Loucy (cell line): ENCODE data around the gene LRP2BP.
"Not testable (repeated sequence)": the region's sequence is repeated elsewhere in the genome, so short reads cannot be mapped to it uniquely, and the experiment has no call there.

Experiments
- H2AFZ ChIP-seq: fragments of 200-600 bp; sonication (generic); 2 replicates; pipeline ENCODE4 v1.6.0; 2016; ENCODE audit warnings: antibody characterized with exemption, mild to moderate bottlenecking, low read length, moderate library complexity
- H3F3A ChIP-seq: fragments of 200-600 bp; 2 replicates; pipeline ENCODE4 v1.6.0; 2016; ENCODE audit warnings: antibody characterized with exemption, low read depth, mild to moderate bottlenecking
- H3K27me3 ChIP-seq: fragments of 200-600 bp; sonication (generic); 2 replicates; pipeline ENCODE4 v1.6.1; 2014; ENCODE audit warnings: low read length, mild to moderate bottlenecking; ENCODE audit not compliant: insufficient read depth, poor library complexity, severe bottlenecking
- H3K36me3 ChIP-seq: fragments of 200-600 bp; sonication (generic); 2 replicates; pipeline ENCODE4 v1.6.1; 2016; ENCODE audit warnings: low read length; ENCODE audit not compliant: insufficient read depth
- H3K4me1 ChIP-seq: fragments of 200-600 bp; sonication (generic); 2 replicates; pipeline ENCODE4 v1.5.1; 2014; ENCODE audit warnings: low read length, mild to moderate bottlenecking; ENCODE audit not compliant: insufficient read depth, poor library complexity, severe bottlenecking
- H3K4me2 ChIP-seq: fragments of 200-600 bp; sonication (generic); 2 replicates; pipeline ENCODE4 v1.6.0; 2014; ENCODE audit warnings: antibody characterized with exemption, low read length, low read depth, mild to moderate bottlenecking; ENCODE audit not compliant: poor library complexity, severe bottlenecking
- H3K4me3 ChIP-seq: fragments of 200-600 bp; sonication (generic); 2 replicates; pipeline ENCODE4 v1.5.1; 2014; ENCODE audit warnings: low read length, mild to moderate bottlenecking, mixed read lengths; ENCODE audit not compliant: poor library complexity, severe bottlenecking
- H3K79me2 ChIP-seq: fragments of 200-600 bp; sonication (generic); 2 replicates; pipeline ENCODE4 v1.6.1; 2014; ENCODE audit warnings: low read length; ENCODE audit not compliant: insufficient read depth
- H3K9ac ChIP-seq: fragments of 200-600 bp; sonication (generic); 2 replicates; pipeline ENCODE4 v1.6.0; 2014; ENCODE audit warnings: mild to moderate bottlenecking, low read depth, low read length, moderate library complexity; ENCODE audit not compliant: poor library complexity, severe bottlenecking
- H3K9me2 ChIP-seq: fragments of 200-600 bp; sonication (generic); replicated peaks from 2 replicates; pipeline ENCODE4 v1.6.1; 2016; ENCODE audit warnings: low read depth, low read length, mixed read lengths
- H3K9me3 ChIP-seq: fragments of 200-600 bp; sonication (generic); 2 replicates; pipeline ENCODE4 v1.6.1; 2014; ENCODE audit warnings: mild to moderate bottlenecking, antibody characterized with exemption, low read length, low read depth; ENCODE audit not compliant: insufficient read depth
- H4K20me1 ChIP-seq: fragments of 200-600 bp; sonication (generic); 2 replicates; pipeline ENCODE4 v1.6.0; 2014; ENCODE audit warnings: antibody characterized with exemption, low read length, mild to moderate bottlenecking; ENCODE audit not compliant: insufficient read depth, poor library complexity, severe bottlenecking
- EZH2phosphoT487 ChIP-seq: fragments of 200-600 bp; IDR thresholded peaks from 2 replicates; pipeline ENCODE4 v1.6.1; 2018; ENCODE audit warnings: antibody characterized with exemption, mild to moderate bottlenecking, moderate library complexity, borderline replicate concordance
- TF ChIP-seq, protein P1 (sequence below): fragments of 200-600 bp; sonication (generic); conservative IDR thresholded peaks from 2 replicates; pipeline ENCODE4 v1.5.1; 2014; ENCODE audit warnings: mild to moderate bottlenecking, antibody characterized with exemption, low read length

LRP2BP gene

DNA sequence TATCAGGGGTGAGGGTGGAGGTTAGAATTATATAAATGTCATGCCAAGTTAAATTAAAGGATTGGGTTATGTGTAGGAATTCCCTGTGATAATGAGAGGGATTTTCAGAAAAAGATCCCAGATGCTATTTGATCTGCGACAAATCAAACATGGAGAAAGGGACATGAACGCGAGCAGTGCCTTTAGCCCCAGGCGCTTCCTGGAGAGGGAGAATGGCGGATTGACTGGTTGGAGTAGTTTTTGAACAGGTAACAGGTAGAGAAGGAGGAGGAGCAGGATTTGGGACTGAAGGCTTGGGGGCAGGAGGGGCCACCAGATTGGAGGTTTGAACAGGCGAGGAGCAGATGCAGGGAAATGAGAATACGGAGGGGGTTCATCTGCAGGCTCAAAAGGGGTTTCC, 67.1 kb downstream of the LRP2BP start:
- Histone ChIP-seq H3K36me3 (no peaks in the 10 kb centered on the region), H3K9me2 (no peaks in the 10 kb centered on the region), H3K9me3 (no peaks in the 10 kb centered on the region), H3K27me3 (peaks cover 4% of the 10 kb centered on the region), H3K4me2 (no peak overlapping the region), H3F3A (no peaks in the 10 kb centered on the region), H3K79me2 (no peaks in the 10 kb centered on the region), H4K20me1 (no peaks in the 10 kb centered on the region), H3K9ac (no peak overlapping the region), H2AFZ (no peak overlapping the region), H3K4me1 (no peaks in the 10 kb centered on the region), H3K4me3 (no peak overlapping the region)
- TF ChIP-seq, protein P1, sequence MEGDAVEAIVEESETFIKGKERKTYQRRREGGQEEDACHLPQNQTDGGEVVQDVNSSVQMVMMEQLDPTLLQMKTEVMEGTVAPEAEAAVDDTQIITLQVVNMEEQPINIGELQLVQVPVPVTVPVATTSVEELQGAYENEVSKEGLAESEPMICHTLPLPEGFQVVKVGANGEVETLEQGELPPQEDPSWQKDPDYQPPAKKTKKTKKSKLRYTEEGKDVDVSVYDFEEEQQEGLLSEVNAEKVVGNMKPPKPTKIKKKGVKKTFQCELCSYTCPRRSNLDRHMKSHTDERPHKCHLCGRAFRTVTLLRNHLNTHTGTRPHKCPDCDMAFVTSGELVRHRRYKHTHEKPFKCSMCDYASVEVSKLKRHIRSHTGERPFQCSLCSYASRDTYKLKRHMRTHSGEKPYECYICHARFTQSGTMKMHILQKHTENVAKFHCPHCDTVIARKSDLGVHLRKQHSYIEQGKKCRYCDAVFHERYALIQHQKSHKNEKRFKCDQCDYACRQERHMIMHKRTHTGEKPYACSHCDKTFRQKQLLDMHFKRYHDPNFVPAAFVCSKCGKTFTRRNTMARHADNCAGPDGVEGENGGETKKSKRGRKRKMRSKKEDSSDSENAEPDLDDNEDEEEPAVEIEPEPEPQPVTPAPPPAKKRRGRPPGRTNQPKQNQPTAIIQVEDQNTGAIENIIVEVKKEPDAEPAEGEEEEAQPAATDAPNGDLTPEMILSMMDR = no peak
- no peak for TF ChIP-seq EZH2phosphoT487

DNA sequence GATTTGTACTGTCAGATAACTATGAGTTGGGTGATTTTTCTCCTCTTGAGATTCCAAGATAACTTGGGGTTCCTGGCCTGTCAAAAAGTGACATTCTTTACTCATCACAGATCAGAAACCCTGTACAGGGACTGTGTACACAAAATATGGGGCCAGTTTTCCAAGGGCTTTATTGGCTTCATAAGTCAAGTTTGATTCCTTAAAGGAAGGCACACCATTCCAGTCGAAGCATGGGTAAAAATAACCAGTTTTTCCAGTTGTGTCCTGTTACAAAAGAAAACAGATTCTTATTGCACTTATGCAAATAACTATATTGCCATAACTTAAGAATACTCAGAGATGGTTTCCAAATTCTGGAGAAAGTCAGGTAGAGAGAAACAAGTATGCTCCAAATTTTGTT, 70.0 kb downstream of the LRP2BP start:
- not testable (repeated sequence) for H3K9ac ChIP-seq, H2AFZ ChIP-seq, H3K4me1 ChIP-seq, H3F3A ChIP-seq, H3K36me3 ChIP-seq, H3K9me2 ChIP-seq, H3K27me3 ChIP-seq, H3K9me3 ChIP-seq, H3K4me3 ChIP-seq, H3K4me2 ChIP-seq, H3K79me2 ChIP-seq, H4K20me1 ChIP-seq

DNA sequence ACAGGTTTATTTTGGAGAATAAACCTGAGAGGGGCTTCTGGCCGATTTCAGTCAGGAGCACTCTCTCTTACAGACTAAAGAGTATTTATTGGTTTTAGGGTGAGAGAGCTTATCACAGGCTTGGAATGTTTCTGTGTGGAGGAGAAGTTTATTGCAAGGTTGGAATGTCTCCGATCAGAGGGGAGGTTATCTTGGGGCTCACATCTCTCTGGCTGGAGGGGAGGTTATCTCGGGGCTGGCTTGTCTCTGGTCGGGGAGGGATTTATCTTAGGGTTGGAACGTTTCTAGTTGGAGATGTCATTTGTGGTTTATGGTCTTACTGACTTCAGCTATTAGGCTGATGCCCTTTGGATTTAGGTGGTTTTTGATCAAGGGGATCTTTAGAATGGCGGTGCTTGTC, 71.4 kb downstream of the LRP2BP start:
- H2AFZ ChIP-seq = not testable (repeated sequence)

DNA sequence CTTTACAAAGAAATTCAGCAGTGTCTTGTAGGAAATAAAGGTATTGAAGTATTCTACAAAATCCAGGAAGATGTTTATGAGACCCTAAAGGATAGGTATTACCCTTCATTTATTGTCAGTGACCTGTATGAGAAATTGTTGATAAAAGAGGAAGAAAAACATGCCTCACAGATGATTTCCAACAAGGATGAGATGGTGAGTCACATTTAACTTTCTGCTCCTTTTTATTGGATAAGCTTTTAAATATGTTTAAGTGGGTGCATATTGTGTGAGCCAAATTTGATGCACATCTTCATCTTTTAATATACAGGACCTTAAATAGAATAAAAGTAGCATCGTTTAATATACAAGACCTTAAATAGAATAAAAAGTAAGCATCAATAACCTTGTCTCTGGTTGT, 72.1 kb downstream of the LRP2BP start:
- Histone ChIP-seq H3K4me1 (peaks cover 2% of the 10 kb centered on the region), H3K79me2 (no peaks in the 10 kb centered on the region), H3K4me2 (no peak overlapping the region)

More for the DNA sequence above, 71.4 kb downstream of the LRP2BP start:
- H3K4me3 ChIP-seq, H3K4me2 ChIP-seq, H3K4me1 ChIP-seq, H3K27me3 ChIP-seq, H4K20me1 ChIP-seq, H3F3A ChIP-seq, H3K9me3 ChIP-seq, H3K79me2 ChIP-seq, H3K9me2 ChIP-seq, H3K9ac ChIP-seq, H3K36me3 ChIP-seq: not testable (repeated sequence)

More for the DNA sequence above, 72.1 kb downstream of the LRP2BP start:
- Histone ChIP-seq H3F3A (no peaks in the 10 kb centered on the region), H3K27me3 (peaks cover 4% of the 10 kb centered on the region), H3K9ac (no peak overlapping the region), H4K20me1 (no peaks in the 10 kb centered on the region), H3K4me3 (no peak overlapping the region), H3K9me2 (no peaks in the 10 kb centered on the region), H2AFZ (no peak overlapping the region), H3K36me3 (no peaks in the 10 kb centered on the region), H3K9me3 (no peaks in the 10 kb centered on the region)
- TF ChIP-seq EZH2phosphoT487 = no peak
- TF ChIP-seq, protein P1 = no peak
